ENCODE measurements around the gene TCF3. TPM values are rescaled to one million over a fixed set of nuclear protein-coding genes. Genes with fewer than 3 reads are reported as not detected.

Gene TCF3
- total and polyA plus RNA-seq, 7 donors = 20.1 to 33.8 (median 24.6) TPM

- TF ChIP-seq CTCF (IDR thresholded peaks at IDR 0.05) = no peak
- peak overlapping the region; percentile 97 for H3K27ac ChIP-seq
- 0 to 1% (median 0%) methylated on average over 67 to 94 of the region's 94 CpGs for WGBS, 3 donors
- peaks cover under 1 to 29% of the 10 kb centered on the region in 2 donors for H3K36me3 ChIP-seq (ENCODE audit: insufficient read depth in 1 of 2, low read depth in 1 of 2)
- H3K4me3 ChIP-seq = peak overlapping the region; percentile 95
- no peaks in the 10 kb centered on the region for H3K27me3 ChIP-seq (ENCODE audit: insufficient read depth in 3 of 3, low read length in 2 of 3)
- H3K9me3 ChIP-seq = no peaks in the 10 kb centered on the region
- intact Hi-C loops (cut with DNase I) = no loop called here
- DNase-seq (peak; percentile 91 to 94), ATAC-seq (peak; percentile 81 to 84 (median 83))
- H3K4me1 ChIP-seq = peaks cover 31% of the 10 kb centered on the region
Observed at GRCh38 chr19:1592024-1592754, 60.2 kb downstream of the TCF3 start.

- Histone ChIP-seq H3K4me3 (peak overlapping the region; percentile 95), H3K36me3 (ENCODE audit: insufficient read depth in 1 of 2, low read depth in 1 of 2) (peaks cover 0 to 23% of the 10 kb centered on the region in 2 donors), H3K27me3 (ENCODE audit: insufficient read depth in 3 of 3, low read length in 2 of 3) (no peaks in the 10 kb centered on the region), H3K9me3 (no peaks in the 10 kb centered on the region), H3K27ac (peak overlapping the region; percentile 97), H3K4me1 (peaks cover 31% of the 10 kb centered on the region)
- DNase-seq = no peak
- 1 to 2% (median 2%) methylated on average over 29 to 31 of the region's 31 CpGs for WGBS, 3 donors
- TF ChIP-seq CTCF (IDR thresholded peaks at IDR 0.05) = no peak
- peak; percentile 1 to 33 (median 8) for ATAC-seq
- intact Hi-C loops (cut with DNase I) = no loop called here
Observed at GRCh38 chr19:1591421-1592023, 60.9 kb downstream of the TCF3 start.

- WGBS, 3 donors = 21 to 32% (median 28%) methylated on average over 10 of the region's 10 CpGs
- no peak for TF ChIP-seq CTCF (IDR thresholded peaks at IDR 0.05)
- intact Hi-C loops (cut with DNase I) = no loop called here
- no peaks in the 10 kb centered on the region for H3K27me3 ChIP-seq (ENCODE audit: insufficient read depth in 3 of 3, low read length in 2 of 3)
- H3K4me1 ChIP-seq = peaks cover 31% of the 10 kb centered on the region
- peak overlapping the region; percentile 95 for H3K4me3 ChIP-seq
- no peak for ATAC-seq
- H3K27ac ChIP-seq = peak overlapping the region; percentile 97
- H3K9me3 ChIP-seq = no peaks in the 10 kb centered on the region
- DNase-seq = no peak
- peaks cover 0 to 16% of the 10 kb centered on the region in 2 donors for H3K36me3 ChIP-seq (ENCODE audit: insufficient read depth in 1 of 2, low read depth in 1 of 2)
Observed at GRCh38 chr19:1590641-1591397, 61.6 kb downstream of the TCF3 start.

GRCh38 chr19:1587872-1588271 is 64.5 kb downstream of the TCF3 start:
- 34 to 48% (median 39%) methylated on average over 9 of the region's 9 CpGs for WGBS, 3 donors
- no peaks in the 10 kb centered on the region for H3K9me3 ChIP-seq
- H3K36me3 ChIP-seq (ENCODE audit: insufficient read depth in 1 of 2, low read depth in 1 of 2) = peaks cover 0 to 22% of the 10 kb centered on the region in 2 donors
- no peak for TF ChIP-seq CTCF (IDR thresholded peaks at IDR 0.05)
- no peak for ATAC-seq
- no peak overlapping the region for H3K4me3 ChIP-seq
- intact Hi-C loops (cut with DNase I) = no loop called here
- H3K4me1 ChIP-seq = peaks cover 31% of the 10 kb centered on the region
- H3K27me3 ChIP-seq (ENCODE audit: insufficient read depth in 3 of 3, low read length in 2 of 3) = no peaks in the 10 kb centered on the region
- DNase-seq = no peak
- peak overlapping the region; percentile 42 for H3K27ac ChIP-seq

All from psoas muscle (tissue), 8 donors.